GM12878 (cell line): Measurements from ENCODE around the gene SLC37A1. TPM values are rescaled to one million over a fixed set of nuclear protein-coding genes. Genes with fewer than 3 reads are reported as not detected.

Source experiments
- BACH1 ChIP-seq: fragments of 450-650 bp; IDR thresholded peaks from 2 replicates; pipeline ENCODE4 v1.6.1; 2017; ENCODE audit warnings: mild to moderate bottlenecking, borderline replicate concordance
- BRCA1 ChIP-seq: IDR thresholded peaks from 2 replicates; pipeline ENCODE4 v1.6.1; 2011; ENCODE audit warnings: low read depth, low read length, improper control_type of control experiment
- CHD2 ChIP-seq: IDR thresholded peaks from 2 replicates; pipeline ENCODE4 v1.6.1; 2011; ENCODE audit warnings: low read depth, low read length, improper control_type of control experiment, borderline replicate concordance
- CREB1 ChIP-seq: IDR thresholded peaks from 2 replicates; pipeline ENCODE4 v1.6.1; 2012; ENCODE audit warnings: low read depth, mild to moderate bottlenecking, inconsistent platforms
- DPF2 ChIP-seq: fragments of 450-650 bp; IDR thresholded peaks from 2 replicates; pipeline ENCODE4 v1.6.1; 2017; ENCODE audit warnings: mild to moderate bottlenecking
- ETV6 ChIP-seq, 2 experiments: fragments of 450-650 bp in 1 of 2; IDR thresholded peaks in 1 of 2; conservative IDR thresholded peaks in 1 of 2; 2 replicates each; pipeline ENCODE4 v1.6.1; 2014; ENCODE audit warnings: antibody characterized with exemption in 1 of 2, borderline replicate concordance in 1 of 2, low read depth in 1 of 2, mild to moderate bottlenecking in 1 of 2, moderate library complexity in 1 of 2
- IRF4 ChIP-seq: IDR thresholded peaks from 2 replicates; pipeline ENCODE4 v1.6.1; 2011; ENCODE audit warnings: low read depth, low read length
- JUND ChIP-seq: IDR thresholded peaks from 2 replicates; pipeline ENCODE4 v1.6.1; 2012; ENCODE audit warnings: low read depth, mild to moderate bottlenecking, low read length, improper control_type of control experiment, moderate library complexity
- MXI1 ChIP-seq: fragments of 150-350 bp; IDR thresholded peaks from 2 replicates; pipeline ENCODE4 v1.6.1; 2011; ENCODE audit warnings: low read depth, mild to moderate bottlenecking, inconsistent platforms, low read length, improper control_type of control experiment
- NFIC ChIP-seq: IDR thresholded peaks from 2 replicates; pipeline ENCODE4 v1.6.1; 2012; ENCODE audit warnings: low read depth, mild to moderate bottlenecking, inconsistent platforms, low read length, moderate library complexity
- RAD21 ChIP-seq: IDR thresholded peaks from 2 replicates; pipeline ENCODE4 v1.6.1; 2011; ENCODE audit warnings: mild to moderate bottlenecking, low read depth, low read length, moderate library complexity; ENCODE audit not compliant: insufficient read depth
- SMARCA5 ChIP-seq: fragments of 450-650 bp; IDR thresholded peaks from 2 replicates; pipeline ENCODE4 v1.6.1; 2017; ENCODE audit warnings: mild to moderate bottlenecking
- ZNF217 ChIP-seq: fragments of 450-650 bp; IDR thresholded peaks from 2 replicates; pipeline ENCODE4 v1.6.1; 2017; ENCODE audit warnings: antibody characterized with exemption, mild to moderate bottlenecking
- ZNF274 ChIP-seq: IDR thresholded peaks from one replicate; pipeline ENCODE4 v1.8.0; 2011; ENCODE audit not compliant: insufficient read length, insufficient read depth
- ZNF384 ChIP-seq: IDR thresholded peaks from 2 replicates; pipeline ENCODE4 v1.6.1; 2012; ENCODE audit warnings: low read depth, mild to moderate bottlenecking, low read length, improper control_type of control experiment, borderline replicate concordance
- ZNF687 ChIP-seq: fragments of 450-650 bp; IDR thresholded peaks from 2 replicates; pipeline ENCODE4 v1.6.1; 2017; ENCODE audit warnings: mild to moderate bottlenecking, moderate library complexity
- polyA plus RNA-seq, 11 experiments: library from polyadenylated mRNA; depleted of rRNA in 4 of 11; unstranded in 6 of 11; stranded (reverse) in 5 of 11; fragments of >200 nt; fragmentation: Nextera tagmentation in 4 of 11; fragmentation: Illumina TruSeq in 1 of 11; extraction: Ambion mirVana in 4 of 11; extraction: Trizol in 1 of 11; gene quantifications; 1 replicate in 1 of 11; 2 replicates in 10 of 11; pipeline versions ENCODE4 v1.2.1 to v1.2.3, GENCODE V29; 2011 to 2016; ENCODE audit warnings: inconsistent platforms in 2 of 11, missing spikeins in 2 of 11, low read depth in 1 of 11
- total RNA-seq, 4 experiments: library from RNA; depleted of rRNA in 3 of 4; stranded (reverse); fragments of >200 nt in 3 of 4; fragmentation: Illumina TruSeq in 1 of 4; extraction: Trizol in 1 of 4; gene quantifications; 2 replicates each; pipeline versions ENCODE4 v1.2.1 to v1.2.3, GENCODE V29; 2013 to 2021
- TF ChIP-seq, protein P1 (sequence below): IDR thresholded peaks from 2 replicates; pipeline ENCODE4 v1.6.1; 2012; ENCODE audit warnings: improper control_type of control experiment, low read depth, low read length; ENCODE audit not compliant: insufficient replicate concordance
- TF ChIP-seq, protein P2 (sequence below): IDR thresholded peaks from 2 replicates; pipeline ENCODE4 v1.6.1; 2012; ENCODE audit warnings: low read depth, low read length, improper control_type of control experiment
- TF ChIP-seq, protein P3 (sequence below): fragments of 150-350 bp; IDR thresholded peaks from 2 replicates; pipeline ENCODE4 v1.6.1; 2014; ENCODE audit warnings: mild to moderate bottlenecking, low read depth, low read length

Gene SLC37A1
- total and polyA plus RNA-seq, 10 of the 15 experiments (the other 5 are each of a cell fraction or from before 2014, with no cell fraction given): 1.1 to 35.5 (median 24.4) TPM

GRCh38 chr21:42478504-42478903, 35.1 kb upstream of the SLC37A1 start (continued):
- 0 out of 2 replicates have a peak, but pooled peaks have one; percentile 4 for TF ChIP-seq ZNF217
- no peak for TF ChIP-seq CHD2
- TF ChIP-seq NFIC: peak; percentile 74
- 0 out of 2 replicates have a peak, but pooled peaks have one; percentile 45 for TF ChIP-seq MXI1
- TF ChIP-seq IRF4: peak; percentile 88
- TF ChIP-seq, protein P1, sequence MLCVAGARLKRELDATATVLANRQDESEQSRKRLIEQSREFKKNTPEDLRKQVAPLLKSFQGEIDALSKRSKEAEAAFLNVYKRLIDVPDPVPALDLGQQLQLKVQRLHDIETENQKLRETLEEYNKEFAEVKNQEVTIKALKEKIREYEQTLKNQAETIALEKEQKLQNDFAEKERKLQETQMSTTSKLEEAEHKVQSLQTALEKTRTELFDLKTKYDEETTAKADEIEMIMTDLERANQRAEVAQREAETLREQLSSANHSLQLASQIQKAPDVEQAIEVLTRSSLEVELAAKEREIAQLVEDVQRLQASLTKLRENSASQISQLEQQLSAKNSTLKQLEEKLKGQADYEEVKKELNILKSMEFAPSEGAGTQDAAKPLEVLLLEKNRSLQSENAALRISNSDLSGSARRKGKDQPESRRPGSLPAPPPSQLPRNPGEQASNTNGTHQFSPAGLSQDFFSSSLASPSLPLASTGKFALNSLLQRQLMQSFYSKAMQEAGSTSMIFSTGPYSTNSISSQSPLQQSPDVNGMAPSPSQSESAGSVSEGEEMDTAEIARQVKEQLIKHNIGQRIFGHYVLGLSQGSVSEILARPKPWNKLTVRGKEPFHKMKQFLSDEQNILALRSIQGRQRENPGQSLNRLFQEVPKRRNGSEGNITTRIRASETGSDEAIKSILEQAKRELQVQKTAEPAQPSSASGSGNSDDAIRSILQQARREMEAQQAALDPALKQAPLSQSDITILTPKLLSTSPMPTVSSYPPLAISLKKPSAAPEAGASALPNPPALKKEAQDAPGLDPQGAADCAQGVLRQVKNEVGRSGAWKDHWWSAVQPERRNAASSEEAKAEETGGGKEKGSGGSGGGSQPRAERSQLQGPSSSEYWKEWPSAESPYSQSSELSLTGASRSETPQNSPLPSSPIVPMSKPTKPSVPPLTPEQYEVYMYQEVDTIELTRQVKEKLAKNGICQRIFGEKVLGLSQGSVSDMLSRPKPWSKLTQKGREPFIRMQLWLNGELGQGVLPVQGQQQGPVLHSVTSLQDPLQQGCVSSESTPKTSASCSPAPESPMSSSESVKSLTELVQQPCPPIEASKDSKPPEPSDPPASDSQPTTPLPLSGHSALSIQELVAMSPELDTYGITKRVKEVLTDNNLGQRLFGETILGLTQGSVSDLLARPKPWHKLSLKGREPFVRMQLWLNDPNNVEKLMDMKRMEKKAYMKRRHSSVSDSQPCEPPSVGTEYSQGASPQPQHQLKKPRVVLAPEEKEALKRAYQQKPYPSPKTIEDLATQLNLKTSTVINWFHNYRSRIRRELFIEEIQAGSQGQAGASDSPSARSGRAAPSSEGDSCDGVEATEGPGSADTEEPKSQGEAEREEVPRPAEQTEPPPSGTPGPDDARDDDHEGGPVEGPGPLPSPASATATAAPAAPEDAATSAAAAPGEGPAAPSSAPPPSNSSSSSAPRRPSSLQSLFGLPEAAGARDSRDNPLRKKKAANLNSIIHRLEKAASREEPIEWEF: no peak
- no peak for TF ChIP-seq BRCA1
- 0 out of 2 replicates have a peak, but pooled peaks have one; percentile 29 for TF ChIP-seq RAD21
- TF ChIP-seq CREB1: 0 out of 2 replicates have a peak, but pooled peaks have one; percentile 14
- no peak for TF ChIP-seq ZNF274
- TF ChIP-seq DPF2: peak; percentile 66; the same call in 1 of the 2 replicates
- peak; percentile 8; the same call in 1 of the 2 replicates for TF ChIP-seq JUND
- no peak for TF ChIP-seq ZNF384
- TF ChIP-seq BACH1: peak; percentile 63; the same call in 1 of the 2 replicates
- peak; percentile 64 for TF ChIP-seq ZNF687
- TF ChIP-seq, protein P2, sequence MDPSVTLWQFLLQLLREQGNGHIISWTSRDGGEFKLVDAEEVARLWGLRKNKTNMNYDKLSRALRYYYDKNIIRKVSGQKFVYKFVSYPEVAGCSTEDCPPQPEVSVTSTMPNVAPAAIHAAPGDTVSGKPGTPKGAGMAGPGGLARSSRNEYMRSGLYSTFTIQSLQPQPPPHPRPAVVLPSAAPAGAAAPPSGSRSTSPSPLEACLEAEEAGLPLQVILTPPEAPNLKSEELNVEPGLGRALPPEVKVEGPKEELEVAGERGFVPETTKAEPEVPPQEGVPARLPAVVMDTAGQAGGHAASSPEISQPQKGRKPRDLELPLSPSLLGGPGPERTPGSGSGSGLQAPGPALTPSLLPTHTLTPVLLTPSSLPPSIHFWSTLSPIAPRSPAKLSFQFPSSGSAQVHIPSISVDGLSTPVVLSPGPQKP: no peak
- TF ChIP-seq, protein P3, sequence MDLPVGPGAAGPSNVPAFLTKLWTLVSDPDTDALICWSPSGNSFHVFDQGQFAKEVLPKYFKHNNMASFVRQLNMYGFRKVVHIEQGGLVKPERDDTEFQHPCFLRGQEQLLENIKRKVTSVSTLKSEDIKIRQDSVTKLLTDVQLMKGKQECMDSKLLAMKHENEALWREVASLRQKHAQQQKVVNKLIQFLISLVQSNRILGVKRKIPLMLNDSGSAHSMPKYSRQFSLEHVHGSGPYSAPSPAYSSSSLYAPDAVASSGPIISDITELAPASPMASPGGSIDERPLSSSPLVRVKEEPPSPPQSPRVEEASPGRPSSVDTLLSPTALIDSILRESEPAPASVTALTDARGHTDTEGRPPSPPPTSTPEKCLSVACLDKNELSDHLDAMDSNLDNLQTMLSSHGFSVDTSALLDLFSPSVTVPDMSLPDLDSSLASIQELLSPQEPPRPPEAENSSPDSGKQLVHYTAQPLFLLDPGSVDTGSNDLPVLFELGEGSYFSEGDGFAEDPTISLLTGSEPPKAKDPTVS: no peak
- 0 out of 2 replicates have a peak, but pooled peaks have one; percentile 52 for TF ChIP-seq SMARCA5
- TF ChIP-seq ETV6 (conservative IDR thresholded peaks at IDR 0.05 in 1 of 2, IDR thresholded peaks at IDR 0.05 in 1 of 2; ENCODE audit: borderline replicate concordance in 1 of 2, low read depth in 1 of 2): no peak
